Islet precursor cell (in vitro differentiated cells): ENCODE data around the gene CAMK2G.
A peak's percentile ranks its signal among the peaks of the same experiment; 100 is the strongest.
"Not testable (repeated sequence)": the region's sequence is repeated elsewhere in the genome, so short reads cannot be mapped to it uniquely, and the experiment has no call there.

Experiments used
- DNase-seq: peaks from one replicate; pipeline ENCODE4 v3.0.0-alpha.2; 2018

Gene CAMK2G

DNA sequence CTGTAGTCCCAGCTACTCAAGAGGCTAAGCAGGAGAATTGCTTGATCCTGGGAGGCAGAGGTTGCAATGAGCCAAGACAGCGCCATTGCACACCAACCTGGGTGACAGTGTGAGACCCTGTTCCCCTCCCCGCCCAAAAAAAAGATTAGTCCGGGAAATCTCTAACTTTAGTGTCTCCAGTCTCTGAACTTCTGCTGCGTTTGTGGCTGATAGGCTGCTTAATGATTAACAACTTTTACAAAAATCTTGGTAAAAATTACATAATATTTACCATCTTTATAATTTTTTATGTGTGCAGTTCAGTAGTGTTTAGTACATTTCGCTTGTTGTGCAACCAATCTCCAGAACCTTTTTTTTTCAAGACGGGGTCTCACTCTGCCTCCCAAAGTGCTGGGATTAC lies 26.9 kb upstream of the CAMK2G start:
- no peak for DNase-seq

DNA sequence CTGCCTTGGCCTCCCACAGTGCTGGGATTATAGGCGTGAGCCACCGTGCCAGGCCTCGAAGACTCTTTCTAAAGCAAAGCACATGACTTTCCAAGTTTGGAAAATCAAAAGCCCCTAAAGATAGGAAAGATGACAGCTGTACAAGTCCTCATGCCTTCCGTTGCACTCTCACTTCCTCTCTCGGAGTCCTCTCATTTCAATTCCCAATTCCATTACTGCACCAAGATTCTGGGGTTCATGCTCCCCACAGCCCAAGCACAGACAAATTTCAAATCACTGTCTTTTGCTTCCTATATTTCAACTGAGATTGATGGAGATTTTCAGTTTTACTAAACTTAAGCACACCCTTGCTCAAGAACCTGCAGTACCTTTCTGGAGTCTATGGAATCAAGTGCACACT lies 25.7 kb upstream of the CAMK2G start:
- no peak for DNase-seq

DNA sequence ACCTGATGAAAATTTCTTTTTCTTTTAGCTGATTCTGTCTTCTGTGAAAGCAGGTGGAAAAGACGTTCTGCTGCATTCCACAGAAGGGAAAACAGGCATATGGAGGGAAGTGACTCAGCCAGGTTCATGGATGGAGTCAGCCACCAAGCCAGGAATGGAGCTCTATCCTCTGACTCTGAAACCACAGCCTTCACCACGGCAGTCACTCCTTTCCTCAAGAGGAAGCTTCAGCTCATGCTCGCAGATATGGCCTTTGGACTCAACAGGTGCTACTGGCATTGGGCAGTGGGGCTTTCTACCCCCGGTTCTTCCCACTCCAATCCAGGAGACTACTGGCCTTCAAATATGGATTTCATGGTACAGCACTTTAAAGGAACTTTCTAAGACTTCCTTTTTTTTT lies 25.1 kb upstream of the CAMK2G start:
- peak; percentile 93 for DNase-seq

DNA sequence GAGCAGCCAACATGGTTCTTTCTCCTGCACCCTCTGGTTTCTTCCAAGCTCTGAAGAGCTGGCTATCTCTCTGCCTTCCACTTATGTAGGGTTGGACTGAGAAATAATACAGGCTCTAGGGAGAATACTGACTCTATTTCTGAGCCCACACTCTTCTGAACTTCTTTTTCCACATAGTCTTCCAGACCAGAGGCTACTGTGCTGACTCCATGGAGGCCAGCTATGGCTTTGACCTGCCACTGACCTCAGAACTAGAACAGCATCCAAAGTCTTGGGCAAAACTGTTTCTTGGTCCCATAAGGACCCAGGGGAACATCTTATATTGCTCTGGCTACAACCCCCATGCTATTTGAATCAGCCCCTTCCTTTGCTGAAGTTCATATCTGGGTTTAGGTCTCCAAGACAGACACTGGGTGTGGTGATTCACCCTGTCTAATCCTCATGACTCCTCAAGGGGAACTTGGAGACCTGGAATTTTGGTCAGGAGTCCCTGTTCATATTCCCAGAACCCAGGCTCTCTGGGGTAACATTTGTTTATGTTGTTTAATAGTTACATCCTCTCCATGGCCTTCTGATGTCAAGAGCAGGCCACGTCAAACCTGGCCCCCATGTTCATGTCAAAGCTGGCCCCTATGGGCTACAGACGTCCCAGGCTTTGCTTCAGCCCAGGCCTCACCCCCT lies 24.5 kb upstream of the CAMK2G start:
- DNase-seq = no peak

DNA sequence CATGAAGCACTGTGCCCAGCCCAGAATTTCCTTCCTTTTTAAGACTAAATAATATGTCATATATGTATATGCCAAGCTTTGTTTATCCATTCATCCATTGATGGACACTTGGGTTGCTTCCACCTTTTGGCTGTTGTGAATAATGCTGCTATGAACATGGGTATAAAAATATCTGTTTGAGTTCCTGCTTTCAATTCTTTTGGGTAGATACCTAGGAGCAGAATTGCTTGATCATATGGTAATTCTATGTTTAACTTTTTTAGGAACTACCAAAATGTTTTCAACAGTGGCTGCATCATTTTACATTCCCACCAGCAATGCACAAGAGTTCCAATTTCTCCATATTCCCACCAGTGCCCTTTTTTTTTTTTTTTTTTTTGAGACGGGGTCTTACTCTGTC lies 23.3 kb upstream of the CAMK2G start:
- DNase-seq = no peak

DNA sequence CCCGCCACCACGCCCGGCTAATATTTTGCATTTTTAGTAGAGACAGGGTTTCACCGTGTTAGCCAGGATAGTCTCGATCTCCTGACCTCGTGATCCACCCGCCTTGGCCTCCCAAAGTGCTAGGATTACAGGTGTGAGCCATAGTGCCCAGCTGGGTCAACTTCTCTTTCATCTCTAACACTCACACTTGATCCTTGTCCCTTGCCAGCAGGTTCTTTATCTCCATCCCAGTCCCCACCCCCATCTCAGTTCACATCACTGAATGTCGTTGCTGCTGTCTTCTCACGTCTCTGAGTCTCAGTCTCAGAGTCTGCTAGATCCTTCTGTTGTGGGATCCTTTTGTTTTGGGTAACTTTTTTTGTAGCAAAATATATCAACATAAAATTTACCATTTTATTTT lies 21.0 kb upstream of the CAMK2G start:
- DNase-seq = not testable (repeated sequence)

DNA sequence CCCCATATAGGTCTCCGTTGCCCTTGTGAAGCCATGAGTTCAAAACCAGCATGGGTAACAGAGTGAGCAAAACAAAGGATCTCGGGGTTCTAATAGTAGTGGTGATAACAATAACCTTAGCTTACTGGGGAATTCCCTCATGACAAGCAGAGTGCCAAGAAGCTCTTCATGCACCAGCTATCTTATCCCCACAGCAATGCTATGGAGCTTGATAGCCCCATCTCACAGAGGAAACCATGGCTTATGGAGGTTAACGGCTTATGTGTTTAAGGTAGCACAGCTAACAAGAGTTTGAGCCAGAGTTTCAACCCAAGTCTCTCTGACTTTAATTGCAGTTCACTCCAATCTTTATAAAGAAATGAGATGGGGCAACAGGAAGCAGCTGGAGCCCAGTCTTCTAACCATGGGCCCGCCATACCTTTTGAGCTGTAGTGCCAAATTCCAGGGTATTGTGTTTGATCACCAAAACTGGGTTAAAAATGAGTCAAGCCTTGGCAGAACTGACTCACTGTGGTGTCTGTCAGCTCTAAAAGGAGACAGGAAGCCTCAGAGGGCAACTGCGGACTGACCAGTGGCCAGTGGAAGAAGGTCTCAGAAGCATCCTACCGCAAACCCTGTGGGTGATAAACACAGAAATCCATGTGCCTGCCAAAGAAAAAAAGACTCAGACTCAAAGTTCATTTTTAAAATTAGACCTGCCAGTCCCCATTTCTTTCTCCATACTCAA lies 20.1 kb upstream of the CAMK2G start:
- no peak for DNase-seq

DNA sequence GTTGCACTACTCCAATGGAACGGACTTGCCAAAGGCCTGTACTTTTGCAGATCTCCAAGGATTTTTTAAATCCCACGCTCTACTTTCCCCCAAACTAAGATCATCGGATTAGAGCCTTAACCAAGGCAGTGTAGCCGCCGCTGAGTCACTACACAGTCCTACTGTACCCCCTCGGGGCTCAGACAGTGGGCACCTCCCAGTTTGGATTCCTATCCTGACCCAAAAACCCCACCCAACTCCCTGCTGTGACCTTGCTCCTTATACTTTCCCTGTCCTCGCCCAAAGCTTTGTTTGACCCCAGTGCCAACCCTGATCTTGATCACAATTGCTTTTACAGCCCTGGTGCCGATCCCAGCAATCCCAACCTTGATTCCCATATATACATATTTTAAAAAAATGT lies 19.1 kb upstream of the CAMK2G start:
- DNase-seq = no peak

DNA sequence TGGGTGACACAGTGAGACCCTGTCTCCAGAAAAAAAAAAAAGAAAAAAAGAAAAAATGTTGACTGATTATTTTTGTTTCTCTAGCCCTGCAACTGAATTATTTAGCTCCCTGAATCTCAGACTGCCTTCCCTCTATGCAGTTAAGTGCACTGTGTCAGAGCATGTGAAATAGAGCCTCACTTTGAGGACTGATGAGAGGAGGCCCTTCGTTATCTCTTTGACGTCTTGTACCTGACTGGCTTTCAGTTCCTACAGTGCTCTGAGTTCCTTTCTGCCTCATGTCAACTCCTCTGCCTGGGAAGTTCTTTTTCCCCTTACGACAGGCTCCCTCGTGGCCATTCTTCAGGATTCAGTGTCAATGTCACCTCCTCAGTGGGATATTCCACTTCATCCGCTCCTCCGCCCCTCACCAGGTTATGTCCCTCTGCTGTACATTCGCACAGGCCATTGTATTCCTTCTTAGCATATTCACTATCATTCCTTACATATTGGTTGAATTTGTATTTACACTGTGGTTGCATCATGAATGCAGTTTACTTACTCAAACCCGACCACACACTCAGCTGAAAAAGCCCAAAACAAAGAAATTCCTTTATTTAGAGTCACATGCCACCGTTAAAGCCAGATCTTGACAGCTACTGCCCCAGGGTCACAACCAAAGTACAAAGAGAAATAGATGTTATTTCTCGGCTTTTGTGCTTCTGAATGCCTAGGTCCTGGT lies 18.1 kb upstream of the CAMK2G start:
- DNase-seq = no peak

DNA sequence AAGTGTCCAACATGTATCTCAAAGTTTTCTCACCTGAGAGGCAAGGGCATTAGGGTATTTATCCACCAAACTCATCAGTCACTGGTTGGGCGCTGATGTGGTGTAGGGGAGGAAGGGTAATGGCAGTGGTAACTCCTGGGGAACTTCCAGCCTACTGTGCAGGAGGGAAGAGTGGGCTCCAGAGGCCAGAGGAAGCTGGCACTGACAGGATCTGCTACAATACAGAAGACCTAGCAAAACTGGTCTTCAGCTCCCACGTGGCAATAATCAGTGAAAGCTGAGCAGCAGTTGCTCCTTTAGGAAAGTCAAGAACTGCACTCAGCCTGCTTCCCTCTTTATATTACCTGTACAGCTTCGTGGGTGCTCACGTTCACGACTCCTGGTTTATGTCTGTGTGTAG lies 17.2 kb upstream of the CAMK2G start:
- DNase-seq = no peak

DNA sequence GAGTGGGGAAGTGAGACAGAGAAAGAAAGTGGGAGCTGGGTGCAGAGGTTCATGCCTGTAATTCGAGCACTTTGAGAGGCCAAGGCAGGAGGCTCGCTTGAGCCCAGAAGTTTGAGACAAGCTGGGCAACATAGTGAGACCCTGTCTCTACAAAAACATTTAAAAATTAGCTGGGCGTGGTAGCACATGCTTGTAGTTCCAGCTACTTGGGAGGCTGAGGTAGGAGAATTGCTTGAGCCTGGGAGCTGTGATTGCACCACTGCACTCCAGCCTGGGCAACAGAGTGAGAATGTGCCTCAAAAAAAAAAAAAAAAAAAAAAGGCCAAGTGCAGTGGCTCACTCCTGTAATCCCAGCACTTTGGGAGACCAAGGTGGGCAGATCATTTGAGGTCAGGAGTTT lies 16.5 kb upstream of the CAMK2G start:
- DNase-seq = not testable (repeated sequence)

DNA sequence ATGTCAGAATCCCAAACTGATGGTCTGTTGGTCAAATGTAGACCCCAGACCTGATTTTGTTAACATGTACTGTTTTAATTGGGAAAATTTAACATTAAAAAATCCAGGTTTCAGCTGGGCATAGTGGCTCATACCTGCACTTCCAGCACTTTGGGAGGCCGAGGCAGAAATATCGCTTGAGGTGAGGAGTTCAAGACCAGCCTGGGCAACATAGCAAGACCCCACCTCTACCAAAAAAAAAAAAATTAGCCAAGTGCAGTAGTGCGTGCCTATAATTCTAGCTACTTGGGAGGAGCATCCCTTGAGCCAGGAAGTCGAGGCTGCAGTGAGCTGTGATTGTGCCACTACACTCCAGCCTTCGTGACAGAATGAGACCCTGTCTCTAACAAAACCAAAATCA lies 15.9 kb upstream of the CAMK2G start:
- DNase-seq = no peak

DNA sequence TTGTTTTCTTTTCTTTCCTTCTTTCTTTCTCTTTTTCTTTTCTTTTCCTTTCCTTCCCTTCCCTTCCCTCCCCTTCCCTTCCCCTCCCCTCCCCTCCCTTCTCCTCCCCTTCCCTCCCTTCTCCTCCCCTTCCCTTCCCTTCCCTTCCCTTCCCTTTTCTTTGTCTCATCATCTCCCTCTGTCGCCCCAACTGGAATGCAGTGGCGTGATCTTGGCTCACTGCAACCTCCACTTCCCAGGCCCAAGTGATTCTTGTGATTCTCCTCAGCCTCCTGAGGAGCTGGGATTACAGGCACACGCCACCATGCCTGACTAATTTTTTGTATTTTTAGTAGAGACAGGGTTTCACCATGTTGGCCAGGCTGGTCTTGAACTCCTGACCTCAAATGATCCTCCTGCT lies 15.1 kb upstream of the CAMK2G start:
- not testable (repeated sequence) for DNase-seq

DNA sequence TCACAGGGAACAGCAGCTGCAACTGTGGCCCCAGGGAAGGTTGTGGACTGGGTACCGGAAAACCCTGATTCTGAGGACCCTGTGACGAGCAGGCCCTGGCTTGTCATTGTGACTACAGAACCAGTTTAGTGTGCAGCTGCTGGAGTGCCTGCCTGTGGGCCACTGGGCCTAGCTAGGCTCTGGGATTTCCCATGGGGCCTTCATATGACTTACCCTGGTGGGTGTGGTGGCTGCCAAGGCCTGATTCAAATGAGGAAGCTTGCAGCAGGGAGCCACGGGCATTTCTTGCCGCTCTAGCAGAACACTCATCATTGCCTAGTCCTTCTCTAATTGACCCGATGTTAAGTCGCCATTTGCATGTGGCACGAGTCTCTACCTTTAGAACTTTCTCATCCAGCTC lies 14.7 kb upstream of the CAMK2G start:
- peak; percentile 85 for DNase-seq

DNA sequence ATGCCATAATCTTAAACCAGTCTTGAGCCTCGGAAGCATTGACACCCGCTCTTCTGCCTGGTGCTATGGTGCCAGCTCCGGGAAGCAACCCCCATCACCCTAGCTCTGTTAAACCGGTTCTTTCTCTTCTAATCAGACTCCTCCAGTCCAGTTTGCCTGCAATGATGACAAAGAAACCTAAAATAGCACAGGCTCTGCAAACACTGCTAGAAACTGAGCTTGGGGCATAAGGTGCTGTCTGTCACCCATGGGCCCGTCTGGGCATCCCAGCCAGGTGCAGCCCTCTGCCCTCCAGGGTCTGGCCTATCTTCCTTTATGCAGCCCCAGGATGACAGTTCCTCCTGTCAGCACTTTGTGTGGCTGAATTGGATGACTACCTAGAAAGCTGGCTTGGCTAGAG lies 14.2 kb upstream of the CAMK2G start:
- DNase-seq = peak; percentile 64

DNA sequence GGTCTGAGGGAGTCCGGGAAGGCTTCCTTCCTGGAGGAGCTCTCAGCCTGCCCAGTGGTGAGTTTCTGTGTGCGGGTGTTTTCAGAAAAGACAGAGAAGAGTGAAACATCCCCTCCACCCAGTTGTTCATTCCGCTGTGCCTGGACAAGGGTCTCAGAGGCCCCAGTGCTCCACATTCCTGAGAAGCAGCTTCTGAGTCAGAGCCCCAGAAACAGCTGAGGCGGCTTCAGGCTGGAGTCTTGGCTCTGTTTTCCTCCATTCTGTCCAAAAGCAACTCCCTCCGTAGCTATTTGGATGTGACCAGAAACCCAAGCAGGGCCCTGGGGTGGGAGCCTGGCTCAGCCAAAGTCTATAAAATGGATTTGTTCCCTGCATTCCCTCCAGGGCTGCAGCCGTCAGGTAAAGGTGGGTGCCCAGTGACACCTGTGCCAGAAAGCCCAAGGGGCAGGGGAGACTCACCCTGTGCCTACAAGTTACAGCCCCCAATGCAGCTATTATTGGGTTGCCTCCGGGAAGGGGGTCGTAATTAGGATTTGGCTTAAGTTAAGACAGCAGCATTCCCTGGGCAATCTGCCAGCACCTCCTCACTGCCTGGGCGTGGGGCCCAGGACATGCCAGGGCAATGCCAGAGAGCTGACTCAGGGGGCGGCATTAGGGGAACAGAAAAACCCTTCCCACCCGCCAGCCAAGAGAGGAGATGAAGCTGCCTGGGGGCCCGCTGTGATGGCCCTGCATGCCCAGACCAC lies 13.1 kb upstream of the CAMK2G start:
- DNase-seq = peak; percentile 87

DNA sequence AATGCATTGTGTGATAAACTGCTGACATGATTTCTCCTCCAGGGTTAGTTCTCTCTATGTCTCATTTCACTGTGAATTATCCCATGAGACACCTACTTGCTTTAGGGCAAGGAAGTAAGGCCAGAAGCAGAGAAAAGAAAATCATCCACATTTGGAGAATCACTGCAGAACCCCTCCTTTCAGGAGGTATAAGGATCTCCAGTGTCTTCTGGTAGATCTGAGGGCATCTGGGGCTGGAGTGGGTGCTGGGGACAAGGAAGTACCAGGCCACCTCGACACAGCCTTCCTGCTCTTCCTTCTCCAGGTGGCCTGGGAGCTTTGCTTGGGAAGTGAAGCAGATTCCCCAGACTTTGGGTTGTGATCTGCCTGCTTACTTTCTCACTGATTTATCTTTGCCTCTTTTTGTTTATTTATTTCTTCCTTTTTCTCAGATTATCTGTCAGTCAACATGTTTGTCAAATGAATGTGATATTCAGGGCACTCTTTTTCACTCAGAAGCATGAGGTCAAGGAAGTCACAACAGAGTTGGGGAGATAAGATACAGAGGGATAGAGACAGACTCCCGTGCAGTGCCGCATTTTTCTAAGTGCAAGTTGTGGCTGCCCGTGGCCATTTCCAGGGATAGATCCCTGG lies 12.4 kb upstream of the CAMK2G start:
- DNase-seq = no peak

DNA sequence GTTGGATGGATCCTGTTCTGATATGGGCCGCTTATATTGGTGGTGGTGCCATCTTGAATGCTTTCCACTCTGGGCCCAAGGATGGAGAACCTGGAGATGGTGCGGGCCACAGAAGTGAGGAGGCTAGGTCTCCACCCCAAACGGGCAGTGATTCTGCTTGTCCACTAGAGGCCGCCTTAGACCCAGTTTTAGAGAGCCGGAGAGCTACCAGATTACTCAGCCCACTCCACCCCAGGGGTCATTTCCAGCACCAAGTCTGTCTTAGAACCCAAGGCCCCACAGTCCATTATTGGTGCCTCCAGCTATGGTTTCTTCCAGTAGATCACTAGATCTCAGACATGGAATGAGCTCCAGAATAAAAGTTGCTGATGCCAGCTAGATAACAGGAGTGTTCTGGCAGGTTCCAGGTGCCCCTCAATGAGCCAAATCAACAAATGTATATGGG lies 11.8 kb upstream of the CAMK2G start:
- DNase-seq = peak; percentile 89

DNA sequence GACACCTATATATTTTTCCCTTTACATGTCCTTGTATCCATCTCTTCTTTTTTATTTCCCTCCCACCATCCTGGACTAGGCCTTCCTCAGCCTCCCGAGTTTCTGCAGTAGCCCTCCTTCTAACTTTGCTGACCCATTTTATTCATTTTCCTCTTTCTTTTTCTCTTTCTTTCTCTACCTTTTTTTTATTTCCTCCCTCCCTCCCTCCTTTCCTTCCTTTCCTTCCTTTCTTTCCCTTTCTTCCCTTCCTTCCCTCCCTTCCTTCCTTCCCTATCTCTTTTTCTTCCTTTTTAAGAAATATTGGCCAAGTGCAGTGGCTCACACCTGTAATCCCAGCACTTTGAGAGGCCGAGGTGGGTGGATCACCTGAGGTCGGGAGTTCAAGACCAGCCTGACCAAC lies 9.7 kb upstream of the CAMK2G start:
- no peak for DNase-seq

DNA sequence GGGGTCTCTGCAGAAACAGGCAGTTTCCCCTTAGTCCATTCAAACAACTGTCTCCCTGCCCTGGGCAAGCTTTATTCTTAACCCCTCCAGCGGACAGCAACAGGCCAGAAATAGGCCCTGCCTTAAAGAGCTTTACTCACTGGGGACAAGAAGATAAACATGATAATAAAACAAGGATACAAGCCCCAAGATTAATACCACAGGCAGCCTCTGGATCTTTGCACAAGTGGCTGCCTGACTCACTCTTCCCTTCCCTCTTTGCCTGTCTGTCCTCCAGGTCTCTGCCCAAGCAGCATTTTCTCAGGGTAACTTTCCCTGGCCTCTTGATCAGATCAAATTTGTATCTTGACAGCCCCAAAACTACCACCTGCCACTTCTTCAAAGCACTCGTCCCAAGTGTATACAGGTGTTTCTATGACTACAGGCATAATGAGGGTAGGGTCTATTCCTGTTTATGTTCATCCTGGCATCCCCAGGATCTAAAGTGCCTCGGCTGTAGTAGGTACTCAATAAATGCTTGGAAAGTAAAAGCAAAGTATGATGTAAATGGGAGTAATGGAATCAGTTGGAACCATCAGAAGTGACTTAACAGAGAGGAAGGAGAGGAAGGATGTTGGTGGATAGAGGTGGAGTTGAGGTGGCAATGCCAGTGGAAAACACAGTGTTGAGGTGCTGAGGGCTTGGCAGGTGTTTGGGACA lies 7.0 kb upstream of the CAMK2G start:
- DNase-seq = no peak

DNA sequence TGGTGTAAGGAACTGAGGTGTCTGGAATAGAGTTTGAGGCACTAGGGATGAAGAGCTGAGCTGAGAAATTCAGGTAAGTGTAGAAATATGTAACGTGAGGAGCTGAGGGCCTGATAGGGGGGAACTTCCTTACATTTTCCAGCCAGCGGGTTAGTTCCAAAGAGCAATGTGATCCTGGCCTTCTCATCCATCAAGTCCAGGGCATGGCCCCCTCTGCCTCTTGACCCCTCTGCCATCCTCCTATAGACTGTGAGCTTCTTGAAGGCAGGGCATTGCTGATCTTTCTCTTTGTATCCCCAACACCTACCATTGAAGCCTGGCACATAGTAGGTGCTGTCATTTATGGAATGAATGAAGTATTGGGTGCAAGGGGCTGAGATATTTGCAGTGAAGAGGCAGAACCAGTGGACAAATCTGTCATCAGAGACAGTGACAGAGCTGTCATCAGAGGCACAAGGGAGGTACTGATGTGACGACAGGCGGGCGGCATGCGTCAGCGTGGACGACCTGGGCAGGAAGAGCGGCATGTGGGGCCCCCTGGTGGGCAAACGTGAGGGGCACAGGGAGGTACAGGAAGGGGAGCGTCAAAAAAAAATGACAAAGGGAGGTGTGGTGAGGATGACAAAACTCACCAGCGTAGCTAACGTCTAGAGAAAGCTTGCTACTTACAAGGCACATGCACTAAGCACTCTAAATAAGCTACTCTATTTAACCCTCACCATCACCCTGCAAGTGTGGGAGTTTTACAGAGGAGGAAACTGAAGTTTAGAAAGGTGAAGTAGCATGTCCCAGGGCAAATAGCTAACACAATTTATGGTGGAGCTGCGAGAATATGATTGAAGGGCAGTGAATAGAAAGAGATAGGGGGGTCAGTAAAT lies 5.2 kb upstream of the CAMK2G start:
- peak; percentile 87 for DNase-seq
